VCaP (cell line): ENCODE data around the gene ANO2.
"Not testable (repeated sequence)": the region's sequence is repeated elsewhere in the genome, so short reads cannot be mapped to it uniquely, and the experiment has no call there.

Experiments used
- H3K27ac ChIP-seq: fragments of 450-650 bp; 2 replicates; pipeline ENCODE4 v1.5.1; 2017
- CTCF ChIP-seq: fragments of 450-650 bp; conservative IDR thresholded peaks from 2 replicates; pipeline ENCODE4 v1.5.1; 2017; ENCODE audit warnings: mild to moderate bottlenecking, moderate library complexity

The ANO2 gene

GRCh38 chr12:5900076-5900475 is 45.0 kb downstream of the ANO2 start:
- H3K27ac ChIP-seq, result no peak overlapping the region
- no peak for TF ChIP-seq CTCF

- H3K27ac ChIP-seq, result no peak overlapping the region
- no peak for TF ChIP-seq CTCF
These were observed 45.4 kb downstream of the ANO2 start for GRCh38 chr12:5899675-5900074.

- H3K27ac ChIP-seq, result no peak overlapping the region
- TF ChIP-seq CTCF, result peak; percentile 45; the same call in 1 of the 2 replicates
These were observed 46.2 kb downstream of the ANO2 start for GRCh38 chr12:5898874-5899273.

GRCh38 chr12:5889381-5890047 is 55.5 kb downstream of the ANO2 start:
- no peak overlapping the region for H3K27ac ChIP-seq
- no peak for TF ChIP-seq CTCF

- no peak for TF ChIP-seq CTCF
- H3K27ac ChIP-seq, result no peak overlapping the region
These were observed 56.2 kb downstream of the ANO2 start for GRCh38 chr12:5888816-5889315.

- H3K27ac ChIP-seq, result not testable (repeated sequence)
These were observed 57.2 kb downstream of the ANO2 start for GRCh38 chr12:5887819-5888218.

GRCh38 chr12:5884866-5885265 is 60.2 kb downstream of the ANO2 start:
- no peak for TF ChIP-seq CTCF
- no peak overlapping the region for H3K27ac ChIP-seq

GRCh38 chr12:5884285-5884684 is 60.8 kb downstream of the ANO2 start:
- H3K27ac ChIP-seq, result no peak overlapping the region
- no peak for TF ChIP-seq CTCF
